ENCODE data around the gene TPH2.

DNA sequence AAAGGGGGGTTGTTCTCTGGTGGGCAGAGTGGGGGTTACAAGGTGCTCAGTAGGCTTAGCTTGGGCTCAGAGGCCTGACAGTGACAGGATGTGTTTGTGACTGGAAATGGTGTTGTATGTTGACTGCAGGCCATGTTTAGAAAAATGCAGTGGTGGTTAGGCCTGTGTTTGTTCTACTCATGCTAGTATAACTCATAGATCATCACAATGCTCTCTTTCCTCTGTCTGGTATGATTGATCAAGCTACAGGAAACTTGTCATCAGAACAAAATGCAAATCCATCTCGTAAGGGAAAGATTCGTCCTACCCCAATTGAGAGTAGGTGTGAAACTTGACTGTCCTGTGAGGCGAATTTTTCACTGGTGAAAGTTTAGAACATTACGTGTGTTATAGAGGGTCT lies 11.8 kb downstream of the TPH2 start:
- no peak for TF ChIP-seq CTCF (IDR thresholded peaks at IDR 0.05)
- no peak for TF ChIP-seq POLR2A (IDR thresholded peaks at IDR 0.05)

Data from Peyer's patch (tissue), 4 donors.